ENCODE data around the gene PDE8B. TPM values are rescaled to one million over a fixed set of nuclear protein-coding genes. Genes with fewer than 3 reads are reported as not detected.

PDE8B gene
- total and polyA plus RNA-seq, 4 donors, result 0.19 to 0.82 (median 0.49) TPM

GRCh38 chr5:77192441-77193050, 17.9 kb upstream of the PDE8B start (continued):
- TF ChIP-seq CTCF (IDR thresholded peaks at IDR 0.05; ENCODE audit: low read depth, low read length, missing input control) (no peak), RAD21 (IDR thresholded peaks at IDR 0.05) (no peak)

DNA sequence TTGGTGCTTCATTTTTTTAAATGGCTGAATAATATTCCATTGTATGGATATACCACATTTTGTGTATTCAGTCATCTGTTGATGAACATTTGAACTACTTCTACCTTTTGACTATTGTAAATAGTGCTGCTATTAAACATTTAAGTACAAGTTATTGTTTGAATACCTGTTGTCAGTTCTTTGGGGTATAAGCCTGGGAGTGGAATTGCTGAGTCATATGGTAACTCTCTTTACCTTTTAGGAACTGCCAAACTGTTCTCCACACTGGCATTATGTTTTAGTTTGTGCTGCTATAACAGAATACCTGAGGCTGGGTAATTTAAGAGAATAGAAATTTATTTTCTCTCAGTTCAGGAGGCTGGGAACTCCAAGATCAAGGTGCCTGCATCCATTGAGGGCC, 15.7 kb upstream of the PDE8B start:
- no peak overlapping the region for H3K27ac ChIP-seq (ENCODE audit: low read depth in 1 of 2, low read length in 2 of 2)
- H3K9me3 ChIP-seq (ENCODE audit: control insufficient read depth in 4 of 4, low read length in 3 of 4), result peaks cover 0 to 9% (median 3%) of the 10 kb centered on the region in 4 donors
- H3K9ac ChIP-seq (ENCODE audit: low read depth in 1 of 2, low read length in 2 of 2), result no peak overlapping the region
- H3K27me3 ChIP-seq (ENCODE audit: control insufficient read depth in 4 of 4, insufficient read depth in 4 of 4, low read length in 3 of 4), result no peaks in the 10 kb centered on the region
- TF ChIP-seq FOXA1 (IDR thresholded peaks at IDR 0.05) (no peak), ZBTB33 (IDR thresholded peaks at IDR 0.05) (no peak), YY1 (IDR thresholded peaks at IDR 0.05) (no peak)
- H3K4me3 ChIP-seq (ENCODE audit: low read depth in 1 of 3, low read length in 3 of 3), result no peak overlapping the region
- DNase-seq (ENCODE audit: low spot score), result no peak
- H3K4me1 ChIP-seq (ENCODE audit: control insufficient read depth in 4 of 4, insufficient read depth in 4 of 4, low read length in 3 of 4), result no peaks in the 10 kb centered on the region
- H3K36me3 ChIP-seq (ENCODE audit: control insufficient read depth in 4 of 4, insufficient read depth in 3 of 4, low read depth in 1 of 4, low read length in 3 of 4), result no peaks in the 10 kb centered on the region

GRCh38 chr5:77197840-77198554, 12.5 kb upstream of the PDE8B start:
- peaks cover 0 to 9% (median 3%) of the 10 kb centered on the region in 4 donors for H3K9me3 ChIP-seq (ENCODE audit: control insufficient read depth in 4 of 4, low read length in 3 of 4)
- H3K4me1 ChIP-seq (ENCODE audit: control insufficient read depth in 4 of 4, insufficient read depth in 4 of 4, low read length in 3 of 4), result no peaks in the 10 kb centered on the region
- no peak for TF ChIP-seq FOXA2 (IDR thresholded peaks at IDR 0.05)
- TF ChIP-seq NR2F2 (IDR thresholded peaks at IDR 0.05), result no peak
- no peak for TF ChIP-seq RAD21 (IDR thresholded peaks at IDR 0.05)
- no peak for TF ChIP-seq EGR1 (IDR thresholded peaks at IDR 0.05; ENCODE audit: low read depth in 2 of 2)
- no peak for TF ChIP-seq FOXA1 (IDR thresholded peaks at IDR 0.05)
- TF ChIP-seq, protein P1, sequence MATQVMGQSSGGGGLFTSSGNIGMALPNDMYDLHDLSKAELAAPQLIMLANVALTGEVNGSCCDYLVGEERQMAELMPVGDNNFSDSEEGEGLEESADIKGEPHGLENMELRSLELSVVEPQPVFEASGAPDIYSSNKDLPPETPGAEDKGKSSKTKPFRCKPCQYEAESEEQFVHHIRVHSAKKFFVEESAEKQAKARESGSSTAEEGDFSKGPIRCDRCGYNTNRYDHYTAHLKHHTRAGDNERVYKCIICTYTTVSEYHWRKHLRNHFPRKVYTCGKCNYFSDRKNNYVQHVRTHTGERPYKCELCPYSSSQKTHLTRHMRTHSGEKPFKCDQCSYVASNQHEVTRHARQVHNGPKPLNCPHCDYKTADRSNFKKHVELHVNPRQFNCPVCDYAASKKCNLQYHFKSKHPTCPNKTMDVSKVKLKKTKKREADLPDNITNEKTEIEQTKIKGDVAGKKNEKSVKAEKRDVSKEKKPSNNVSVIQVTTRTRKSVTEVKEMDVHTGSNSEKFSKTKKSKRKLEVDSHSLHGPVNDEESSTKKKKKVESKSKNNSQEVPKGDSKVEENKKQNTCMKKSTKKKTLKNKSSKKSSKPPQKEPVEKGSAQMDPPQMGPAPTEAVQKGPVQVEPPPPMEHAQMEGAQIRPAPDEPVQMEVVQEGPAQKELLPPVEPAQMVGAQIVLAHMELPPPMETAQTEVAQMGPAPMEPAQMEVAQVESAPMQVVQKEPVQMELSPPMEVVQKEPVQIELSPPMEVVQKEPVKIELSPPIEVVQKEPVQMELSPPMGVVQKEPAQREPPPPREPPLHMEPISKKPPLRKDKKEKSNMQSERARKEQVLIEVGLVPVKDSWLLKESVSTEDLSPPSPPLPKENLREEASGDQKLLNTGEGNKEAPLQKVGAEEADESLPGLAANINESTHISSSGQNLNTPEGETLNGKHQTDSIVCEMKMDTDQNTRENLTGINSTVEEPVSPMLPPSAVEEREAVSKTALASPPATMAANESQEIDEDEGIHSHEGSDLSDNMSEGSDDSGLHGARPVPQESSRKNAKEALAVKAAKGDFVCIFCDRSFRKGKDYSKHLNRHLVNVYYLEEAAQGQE (IDR thresholded peaks at IDR 0.05), result no peak
- no peaks in the 10 kb centered on the region for H3K27me3 ChIP-seq (ENCODE audit: control insufficient read depth in 4 of 4, insufficient read depth in 4 of 4, low read length in 3 of 4)
- no peak overlapping the region for H3K27ac ChIP-seq (ENCODE audit: low read depth in 1 of 2, low read length in 2 of 2)
- H3K4me3 ChIP-seq (ENCODE audit: low read depth in 1 of 3, low read length in 3 of 3), result no peak overlapping the region
- no peak overlapping the region for H3K9ac ChIP-seq (ENCODE audit: low read depth in 1 of 2, low read length in 2 of 2)
- 67% methylated on average over 2 of the region's 2 CpGs for WGBS
- DNase-seq (ENCODE audit: low spot score), result no peak
- no peaks in the 10 kb centered on the region for H3K36me3 ChIP-seq (ENCODE audit: control insufficient read depth in 4 of 4, insufficient read depth in 3 of 4, low read depth in 1 of 4, low read length in 3 of 4)
